H9 (cell line): ENCODE data around the gene PTPRN2. TPM values are rescaled to one million over a fixed set of nuclear protein-coding genes. Genes with fewer than 3 reads are reported as not detected.

Experiments used
- DNase-seq: peaks from one replicate; pipeline ENCODE4 v3.0.0-alpha.2; 2017
- H2AFZ ChIP-seq: one replicate; pipeline ENCODE4 v1.6.1; 2013; ENCODE audit warnings: mild to moderate bottlenecking, low read length, control low read depth, moderate library complexity
- H2AK5ac ChIP-seq: 2 replicates; pipeline ENCODE4 v1.6.1; 2013; ENCODE audit warnings: low read length, control low read depth, mixed read lengths; ENCODE audit not compliant: insufficient read length
- H2BK120ac ChIP-seq: one replicate; pipeline ENCODE4 v1.6.1; 2013; ENCODE audit warnings: low read depth, mild to moderate bottlenecking, low read length, control low read depth, inconsistent platforms; ENCODE audit not compliant: poor library complexity, severe bottlenecking
- H2BK12ac ChIP-seq: 2 replicates; pipeline ENCODE4 v1.6.1; 2013; ENCODE audit warnings: low read length, control low read depth, mixed read lengths, low read depth; ENCODE audit not compliant: insufficient read length
- H2BK15ac ChIP-seq: 2 replicates; pipeline ENCODE4 v1.6.1; 2013; ENCODE audit warnings: low read depth, low read length, control low read depth
- H2BK20ac ChIP-seq: one replicate; pipeline ENCODE4 v1.6.1; 2013; ENCODE audit warnings: low read depth, mild to moderate bottlenecking, low read length, control low read depth, inconsistent platforms; ENCODE audit not compliant: poor library complexity, severe bottlenecking
- H2BK5ac ChIP-seq: 2 replicates; pipeline ENCODE4 v1.6.1; 2013; ENCODE audit warnings: low read length, control low read depth, mixed read lengths; ENCODE audit not compliant: insufficient read length
- H3K14ac ChIP-seq: 2 replicates; pipeline ENCODE4 v1.6.1; 2013; ENCODE audit warnings: low read length, control low read depth; ENCODE audit not compliant: insufficient read depth
- H3K18ac ChIP-seq: 2 replicates; pipeline ENCODE4 v1.6.1; 2013; ENCODE audit warnings: low read depth, mild to moderate bottlenecking, mixed read lengths, low read length, control low read depth; ENCODE audit not compliant: insufficient read length
- H3K23ac ChIP-seq: 2 replicates; pipeline ENCODE4 v1.6.1; 2013; ENCODE audit warnings: low read length, control low read depth, mixed read lengths, low read depth; ENCODE audit not compliant: insufficient read length
- H3K23me2 ChIP-seq: 2 replicates; pipeline ENCODE4 v1.6.1; 2013; ENCODE audit warnings: low read depth, mild to moderate bottlenecking, mixed read lengths, low read length, control low read depth; ENCODE audit not compliant: insufficient read length, poor library complexity, severe bottlenecking
- H3K27ac ChIP-seq: 2 replicates; pipeline ENCODE4 v1.5.1; 2013; ENCODE audit warnings: low read length, control low read depth, mixed read lengths, low read depth; ENCODE audit not compliant: insufficient read length
- H3K27me3 ChIP-seq: 2 replicates; pipeline ENCODE4 v1.6.1; 2013; ENCODE audit warnings: low read length, control low read depth, inconsistent platforms; ENCODE audit not compliant: insufficient read depth
- H3K4ac ChIP-seq: 2 replicates; pipeline ENCODE4 v1.6.1; 2013; ENCODE audit warnings: low read depth, mild to moderate bottlenecking, control low read depth, inconsistent platforms, low read length, moderate library complexity
- H3K4me1 ChIP-seq: 2 replicates; pipeline ENCODE4 v1.6.1; 2013; ENCODE audit warnings: low read length, control low read depth, inconsistent platforms; ENCODE audit not compliant: insufficient read depth
- H3K4me2 ChIP-seq: 2 replicates; pipeline ENCODE4 v1.6.1; 2013; ENCODE audit warnings: low read length, control low read depth, mixed read lengths; ENCODE audit not compliant: insufficient read length, insufficient read depth
- H3K56ac ChIP-seq: 2 replicates; pipeline ENCODE4 v1.6.1; 2013; ENCODE audit warnings: low read depth, mild to moderate bottlenecking, mixed read lengths, low read length, control low read depth; ENCODE audit not compliant: insufficient read length
- H3K79me1 ChIP-seq: 2 replicates; pipeline ENCODE4 v1.6.1; 2013; ENCODE audit warnings: low read depth, mild to moderate bottlenecking, moderate library complexity, low read length, control low read depth, inconsistent platforms; ENCODE audit not compliant: insufficient read depth, poor library complexity, severe bottlenecking
- H3K79me2 ChIP-seq: 2 replicates; pipeline ENCODE4 v1.6.1; 2013; ENCODE audit warnings: low read length, control low read depth, inconsistent platforms; ENCODE audit not compliant: insufficient read depth
- H3K9ac ChIP-seq: 2 replicates; pipeline ENCODE4 v1.6.1; 2013; ENCODE audit warnings: low read length, control low read depth, mixed read lengths; ENCODE audit not compliant: insufficient read length; ENCODE audit errors: extremely low read depth
- H3K9me3 ChIP-seq: one replicate; pipeline ENCODE4 v1.6.1; 2013; ENCODE audit warnings: low read depth, low read length, inconsistent platforms; ENCODE audit not compliant: control insufficient read depth
- H3T11ph ChIP-seq: one replicate; pipeline ENCODE4 v1.6.1; 2013; ENCODE audit warnings: mild to moderate bottlenecking, low read length, control low read depth, inconsistent platforms
- H4K20me1 ChIP-seq: one replicate; pipeline ENCODE4 v1.6.1; 2013; ENCODE audit not compliant: control insufficient read depth, insufficient read length, insufficient read depth
- H4K5ac ChIP-seq: 2 replicates; pipeline ENCODE4 v1.6.1; 2013; ENCODE audit warnings: low read depth, mild to moderate bottlenecking, mixed read lengths, low read length, control low read depth; ENCODE audit not compliant: insufficient read length
- H4K8ac ChIP-seq: replicated peaks from 2 replicates; pipeline ENCODE4 v1.6.1; 2013; ENCODE audit warnings: low read length, control low read depth, mixed read lengths, low read depth; ENCODE audit not compliant: insufficient read length
- H4K91ac ChIP-seq: 2 replicates; pipeline ENCODE4 v1.6.1; 2013; ENCODE audit warnings: low read depth, mild to moderate bottlenecking, moderate library complexity, mixed read lengths, low read length, control low read depth; ENCODE audit not compliant: insufficient read length
- H3K27ac Mint-ChIP-seq, 3 experiments: 2 replicates in 2 of 3; 3 replicates in 1 of 3; pipeline ENCODE4 v1.8.0; 2020 to 2021; ENCODE audit warnings: mixed read lengths in 3 of 3, mild to moderate bottlenecking in 1 of 3, moderate library complexity in 1 of 3
- H3K27me3 Mint-ChIP-seq: 2 replicates; pipeline ENCODE4 v1.8.0; 2021; ENCODE audit warnings: low read depth, mild to moderate bottlenecking, moderate library complexity, mixed read lengths
- H3K36me3 Mint-ChIP-seq, 3 experiments: 2 replicates in 2 of 3; 3 replicates in 1 of 3; pipeline ENCODE4 v1.8.0; 2020 to 2021; ENCODE audit warnings: low read depth in 3 of 3, mixed read lengths in 3 of 3; ENCODE audit not compliant: insufficient read depth in 1 of 3
- H3K4me1 Mint-ChIP-seq, 2 experiments: 2 replicates each; pipeline ENCODE4 v1.8.0; 2020; ENCODE audit warnings: mixed read lengths in 2 of 2
- H3K4me3 Mint-ChIP-seq, 2 experiments: 2 replicates in 1 of 2; 3 replicates in 1 of 2; pipeline ENCODE4 v1.8.0; 2020 to 2021; ENCODE audit warnings: mild to moderate bottlenecking in 2 of 2, mixed read lengths in 2 of 2, moderate library complexity in 1 of 2
- H3K9me3 Mint-ChIP-seq, 2 experiments: 2 replicates in 1 of 2; 3 replicates in 1 of 2; pipeline ENCODE4 v1.8.0; 2020; ENCODE audit warnings: mild to moderate bottlenecking in 2 of 2, mixed read lengths in 2 of 2, moderate library complexity in 1 of 2
- CTCF ChIP-seq: fragments of 200-600 bp; sonication (generic); conservative IDR thresholded peaks from 3 replicates; pipeline ENCODE4 v1.8.0; 2021; ENCODE audit warnings: antibody characterized with exemption, mild to moderate bottlenecking
- WGBS: extraction: QIAGEN DNeasy Blood & Tissue Kit; methylation state at CpG from one replicate; pipeline ENCODE4 v1.1.7; 2013; ENCODE audit warnings: missing lambda C conversion rate, low lambda C conversion rate, mixed read lengths; ENCODE audit not compliant: insufficient read length; ENCODE audit errors: extremely low coverage; 5-methylcytosine and 5-hydroxymethylcytosine counted together
- total RNA-seq: library from RNA; stranded (reverse); gene quantifications from 2 replicates; pipeline ENCODE4 v1.2.1, GENCODE V29; 2021

The PTPRN2 gene
- total RNA-seq, 1 experiment from 2014 or later = 5.2 TPM

- Histone ChIP-seq H2AFZ (no peak overlapping the region), H3K56ac (no peak overlapping the region), H3K9ac (no peak overlapping the region), H3K79me1 (no peaks in the 10 kb centered on the region), H3K4me1 (no peaks in the 10 kb centered on the region), H3T11ph (no peak overlapping the region), H3K79me2 (no peaks in the 10 kb centered on the region), H2BK5ac (no peak overlapping the region), H3K14ac (no peak overlapping the region), H3K4me2 (no peak overlapping the region), H3K18ac (no peak overlapping the region), H3K27me3 (no peaks in the 10 kb centered on the region), H4K8ac (no peak overlapping the region), H3K4ac (no peak overlapping the region), H2BK15ac (no peak overlapping the region), H3K23me2 (no peaks in the 10 kb centered on the region), H2BK12ac (no peak overlapping the region), H4K91ac (no peak overlapping the region), H4K20me1 (no peaks in the 10 kb centered on the region), H3K27ac (no peak overlapping the region), H2BK120ac (no peak overlapping the region), H2BK20ac (no peak overlapping the region), H3K23ac (no peak overlapping the region), H2AK5ac (no peak overlapping the region), H4K5ac (no peak overlapping the region), H3K9me3 (no peaks in the 10 kb centered on the region)
- no peak overlapping the region for H3K4me3 Mint-ChIP-seq
- no peaks in the 10 kb centered on the region; a peak in 1 of 5 replicates for H3K9me3 Mint-ChIP-seq
- H3K27ac Mint-ChIP-seq = no peak overlapping the region; a peak in 1 of 7 replicates
- no CpG with 5 or more reads among the region's 19 CpGs for WGBS
- no peak for DNase-seq
- TF ChIP-seq CTCF = no peak
- peaks cover 7% of the 10 kb centered on the region for H3K27me3 Mint-ChIP-seq
- H3K4me1 Mint-ChIP-seq = peaks cover 8 to 17% of the 10 kb centered on the region in 2 experiments
- no peaks in the 10 kb centered on the region for H3K36me3 Mint-ChIP-seq
These were observed 44.7 kb downstream of the PTPRN2 start for GRCh38 chr7:158542651-158543566.
